Panc1 (cell line): ENCODE data around the gene MYH14.
A peak's percentile ranks its signal among the peaks of the same experiment; 100 is the strongest.

ENCODE experiments used
- POLR2AphosphoS5 ChIP-seq: IDR thresholded peaks from 2 replicates; pipeline ENCODE4 v1.6.1; 2012; ENCODE audit warnings: mild to moderate bottlenecking, low read depth, low read length, moderate library complexity
- TF ChIP-seq, protein P1 (sequence below): fragments of 450-650 bp; IDR thresholded peaks from 2 replicates; pipeline ENCODE4 v1.5.1; 2017; ENCODE audit warnings: mild to moderate bottlenecking

DNA sequence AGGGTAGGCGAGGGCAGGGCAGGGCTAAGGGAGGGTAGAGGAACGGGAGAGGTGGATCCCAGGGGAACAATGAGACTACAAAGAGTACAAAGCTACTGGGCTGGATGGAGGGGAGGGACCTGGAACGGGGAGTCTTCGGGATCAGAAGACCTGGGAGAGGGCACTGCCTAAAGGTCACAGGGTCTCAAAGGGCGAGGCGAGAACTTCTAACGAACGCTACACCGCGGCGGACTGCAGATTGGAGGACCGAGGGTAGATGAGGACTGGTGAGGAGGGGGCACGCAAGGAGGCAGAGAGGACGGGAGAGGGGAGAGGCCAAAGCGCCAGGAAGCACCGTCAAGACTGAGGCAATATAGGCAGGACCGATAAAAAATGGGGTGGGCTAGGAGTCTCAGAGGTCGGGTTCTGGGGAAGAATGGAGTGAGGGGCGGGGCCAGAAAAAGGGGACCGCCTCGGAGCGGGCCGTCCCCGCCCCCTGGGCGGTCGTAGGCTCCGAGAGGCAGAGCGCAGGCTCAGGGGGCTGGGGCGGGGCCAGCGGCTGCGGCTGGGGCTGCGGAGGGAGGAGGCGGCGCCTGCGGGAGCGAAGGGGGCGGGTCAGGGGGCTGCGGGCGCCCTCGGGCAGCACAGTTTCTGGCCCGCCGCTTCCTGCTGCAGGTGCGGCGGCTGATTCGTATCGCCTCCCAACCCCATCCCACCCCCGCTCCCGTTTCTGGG, 127.1 kb downstream of the MYH14 start:
- TF ChIP-seq, protein P1, sequence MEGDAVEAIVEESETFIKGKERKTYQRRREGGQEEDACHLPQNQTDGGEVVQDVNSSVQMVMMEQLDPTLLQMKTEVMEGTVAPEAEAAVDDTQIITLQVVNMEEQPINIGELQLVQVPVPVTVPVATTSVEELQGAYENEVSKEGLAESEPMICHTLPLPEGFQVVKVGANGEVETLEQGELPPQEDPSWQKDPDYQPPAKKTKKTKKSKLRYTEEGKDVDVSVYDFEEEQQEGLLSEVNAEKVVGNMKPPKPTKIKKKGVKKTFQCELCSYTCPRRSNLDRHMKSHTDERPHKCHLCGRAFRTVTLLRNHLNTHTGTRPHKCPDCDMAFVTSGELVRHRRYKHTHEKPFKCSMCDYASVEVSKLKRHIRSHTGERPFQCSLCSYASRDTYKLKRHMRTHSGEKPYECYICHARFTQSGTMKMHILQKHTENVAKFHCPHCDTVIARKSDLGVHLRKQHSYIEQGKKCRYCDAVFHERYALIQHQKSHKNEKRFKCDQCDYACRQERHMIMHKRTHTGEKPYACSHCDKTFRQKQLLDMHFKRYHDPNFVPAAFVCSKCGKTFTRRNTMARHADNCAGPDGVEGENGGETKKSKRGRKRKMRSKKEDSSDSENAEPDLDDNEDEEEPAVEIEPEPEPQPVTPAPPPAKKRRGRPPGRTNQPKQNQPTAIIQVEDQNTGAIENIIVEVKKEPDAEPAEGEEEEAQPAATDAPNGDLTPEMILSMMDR: no peak
- 0 out of 2 replicates have a peak, but pooled peaks have one; percentile 28 for TF ChIP-seq POLR2AphosphoS5
